ENCODE measurements around the gene MAP3K8.

MAP3K8 gene

GRCh38 chr10:30447125-30447799 lies 13.3 kb downstream of the MAP3K8 start:
- DNase-seq = no peak
- Histone ChIP-seq H3K9me3 (no peaks in the 10 kb centered on the region), H3K27me3 (peaks cover 3% of the 10 kb centered on the region; the same call in 1 of the 2 replicates), H3K36me3 (no peaks in the 10 kb centered on the region), H3K4me3 (ENCODE audit: low read depth, low read length) (no peak overlapping the region), H3K4me1 (no peaks in the 10 kb centered on the region)
- TF ChIP-seq, protein P1, sequence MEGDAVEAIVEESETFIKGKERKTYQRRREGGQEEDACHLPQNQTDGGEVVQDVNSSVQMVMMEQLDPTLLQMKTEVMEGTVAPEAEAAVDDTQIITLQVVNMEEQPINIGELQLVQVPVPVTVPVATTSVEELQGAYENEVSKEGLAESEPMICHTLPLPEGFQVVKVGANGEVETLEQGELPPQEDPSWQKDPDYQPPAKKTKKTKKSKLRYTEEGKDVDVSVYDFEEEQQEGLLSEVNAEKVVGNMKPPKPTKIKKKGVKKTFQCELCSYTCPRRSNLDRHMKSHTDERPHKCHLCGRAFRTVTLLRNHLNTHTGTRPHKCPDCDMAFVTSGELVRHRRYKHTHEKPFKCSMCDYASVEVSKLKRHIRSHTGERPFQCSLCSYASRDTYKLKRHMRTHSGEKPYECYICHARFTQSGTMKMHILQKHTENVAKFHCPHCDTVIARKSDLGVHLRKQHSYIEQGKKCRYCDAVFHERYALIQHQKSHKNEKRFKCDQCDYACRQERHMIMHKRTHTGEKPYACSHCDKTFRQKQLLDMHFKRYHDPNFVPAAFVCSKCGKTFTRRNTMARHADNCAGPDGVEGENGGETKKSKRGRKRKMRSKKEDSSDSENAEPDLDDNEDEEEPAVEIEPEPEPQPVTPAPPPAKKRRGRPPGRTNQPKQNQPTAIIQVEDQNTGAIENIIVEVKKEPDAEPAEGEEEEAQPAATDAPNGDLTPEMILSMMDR (IDR thresholded peaks at IDR 0.05; ENCODE audit: low read depth, low read length) = no peak

GRCh38 chr10:30448092-30448491 lies 14.1 kb downstream of the MAP3K8 start:
- H3K36me3 ChIP-seq = no peaks in the 10 kb centered on the region
- DNase-seq = no peak
- H3K27me3 ChIP-seq = no peaks in the 10 kb centered on the region
- TF ChIP-seq, protein P1 (IDR thresholded peaks at IDR 0.05; ENCODE audit: low read depth, low read length) = no peak
- no peak overlapping the region for H3K4me3 ChIP-seq (ENCODE audit: low read depth, low read length)
- H3K4me1 ChIP-seq = no peaks in the 10 kb centered on the region
- no peaks in the 10 kb centered on the region for H3K9me3 ChIP-seq

DNA sequence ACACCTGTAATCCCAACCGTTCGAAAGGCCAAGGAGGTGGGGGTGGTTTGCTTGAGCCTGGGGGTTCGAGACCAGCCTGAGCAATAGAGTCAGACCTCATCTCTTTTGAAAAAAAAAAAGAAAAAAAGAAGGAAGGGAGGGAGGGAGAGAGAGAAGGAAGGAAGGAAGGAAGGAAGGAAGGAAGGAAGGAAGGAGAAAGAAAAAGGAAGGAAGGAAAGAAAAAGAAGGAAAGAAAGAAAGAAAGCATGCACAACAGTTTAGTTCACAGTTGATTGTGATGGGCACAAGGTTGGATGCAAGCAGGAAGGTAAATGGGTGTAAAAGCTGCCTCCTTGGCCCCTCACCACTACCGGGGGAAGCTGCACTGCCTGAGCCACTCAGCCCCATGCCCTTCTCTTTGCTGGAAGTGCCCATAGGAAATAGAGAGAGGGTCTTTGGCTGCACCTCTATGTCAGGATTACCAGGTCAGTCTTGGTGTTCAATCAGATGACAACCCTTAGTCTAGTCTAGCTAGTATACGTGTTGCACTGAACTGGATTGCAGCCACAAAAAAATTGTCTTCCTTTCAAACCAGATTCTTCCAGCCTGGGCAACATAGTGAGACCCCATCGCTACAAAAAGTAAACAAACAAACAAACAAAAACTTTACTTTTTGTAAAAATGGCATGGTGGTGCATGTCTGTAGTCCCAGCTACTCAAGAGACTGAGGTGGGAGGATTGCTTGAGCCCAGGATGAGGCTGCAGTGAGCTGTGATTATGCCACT lies 20.0 kb downstream of the MAP3K8 start:
- Histone ChIP-seq H3K36me3 (no peaks in the 10 kb centered on the region), H3K9me3 (no peaks in the 10 kb centered on the region), H3K4me3 (ENCODE audit: low read depth, low read length) (no peak overlapping the region), H3K27me3 (no peaks in the 10 kb centered on the region), H3K4me1 (no peaks in the 10 kb centered on the region)
- TF ChIP-seq, protein P1 (IDR thresholded peaks at IDR 0.05; ENCODE audit: low read depth, low read length) = no peak
- no peak for DNase-seq

GRCh38 chr10:30454744-30455510 lies 20.9 kb downstream of the MAP3K8 start:
- no peak for DNase-seq

DNA sequence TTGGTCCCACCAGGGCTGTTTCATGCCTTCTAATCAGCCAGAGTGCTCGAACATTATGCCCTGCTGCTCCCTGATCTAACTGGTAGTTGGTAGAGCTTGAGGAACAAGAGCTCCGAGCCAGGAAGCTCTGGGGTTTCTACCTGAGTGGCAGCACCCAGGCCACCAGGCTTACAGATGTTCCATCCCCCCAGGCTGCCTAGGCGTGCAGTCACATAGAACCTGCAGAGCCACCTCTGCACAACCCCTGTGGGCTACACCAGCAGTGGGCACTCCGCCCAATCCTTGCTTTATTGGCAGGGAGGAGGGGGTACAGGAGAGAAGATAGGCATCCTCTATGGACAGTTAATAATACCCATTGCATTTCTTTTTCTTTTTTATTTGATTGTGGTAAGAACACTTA lies 21.8 kb downstream of the MAP3K8 start:
- no peaks in the 10 kb centered on the region for H3K4me1 ChIP-seq
- no peak for DNase-seq
- no peaks in the 10 kb centered on the region for H3K9me3 ChIP-seq
- no peaks in the 10 kb centered on the region for H3K36me3 ChIP-seq
- no peak overlapping the region for H3K4me3 ChIP-seq (ENCODE audit: low read depth, low read length)
- H3K27me3 ChIP-seq = no peaks in the 10 kb centered on the region
- TF ChIP-seq, protein P1 (IDR thresholded peaks at IDR 0.05; ENCODE audit: low read depth, low read length) = no peak

More at GRCh38 chr10:30454744-30455510, 20.9 kb downstream of the MAP3K8 start:
- Histone ChIP-seq H3K36me3 (no peaks in the 10 kb centered on the region), H3K4me3 (ENCODE audit: low read depth, low read length) (no peak overlapping the region), H3K9me3 (no peaks in the 10 kb centered on the region), H3K27me3 (no peaks in the 10 kb centered on the region), H3K4me1 (no peaks in the 10 kb centered on the region)
- TF ChIP-seq, protein P1 (IDR thresholded peaks at IDR 0.05; ENCODE audit: low read depth, low read length) = no peak
